Calu3 (cell line): ENCODE measurements around the gene STYXL1. TPM values are rescaled to one million over a fixed set of nuclear protein-coding genes. Genes with fewer than 3 reads are reported as not detected.

ENCODE experiments used
- BruUV-seq: library from RNA; stranded (reverse); fragments of 400-500 nt; replicated peaks from 2 replicates; lab custom pipeline; 2021; lab: Mats Ljungman, UMichigan
- CTCF ChIA-PET: fragments of 300-600 bp; sonication (Branson Sonifier 250); formaldehyde crosslinking; loops from one replicate; lab custom pipeline; 2022; ENCODE audit warnings: antibody characterized with exemption; lab: Charles Lee
- DNase-seq: peaks from one replicate; pipeline ENCODE4 v3.0.0; 2022
- H3K27ac Mint-ChIP-seq: one replicate; pipeline ENCODE4 v1.8.0; 2022; ENCODE audit warnings: mixed read lengths; ENCODE audit not compliant: unreplicated experiment
- H3K27me3 Mint-ChIP-seq: one replicate; pipeline ENCODE4 v1.8.0; 2022; ENCODE audit warnings: mixed read lengths; ENCODE audit not compliant: unreplicated experiment
- H3K36me3 Mint-ChIP-seq: one replicate; pipeline ENCODE4 v1.8.0; 2022; ENCODE audit warnings: mild to moderate bottlenecking, moderate library complexity, mixed read lengths; ENCODE audit not compliant: insufficient read depth, unreplicated experiment
- H3K4me1 Mint-ChIP-seq: one replicate; pipeline ENCODE4 v1.8.0; 2022; ENCODE audit warnings: mild to moderate bottlenecking, low read depth, mixed read lengths; ENCODE audit not compliant: unreplicated experiment
- H3K4me3 Mint-ChIP-seq: one replicate; pipeline ENCODE4 v1.8.0; 2022; ENCODE audit warnings: mild to moderate bottlenecking, low read depth, moderate library complexity, mixed read lengths; ENCODE audit not compliant: unreplicated experiment
- H3K9me3 Mint-ChIP-seq: one replicate; pipeline ENCODE4 v1.8.0; 2022; ENCODE audit warnings: low read depth, mixed read lengths; ENCODE audit not compliant: unreplicated experiment
- CTCF ChIP-seq: fragments of 200-600 bp; IDR thresholded peaks from one replicate; pipeline ENCODE4 v1.8.0; 2022; ENCODE audit warnings: antibody characterized with exemption; ENCODE audit not compliant: unreplicated experiment
- intact Hi-C: fragments of 100-400 bp; cut with micrococcal nuclease; formaldehyde crosslinking; loops from one replicate; pipeline ENCODE4 v1.10.0; 2022; ENCODE audit not compliant: unreplicated experiment
- total RNA-seq: library from RNA; stranded (reverse); gene quantifications from 2 replicates; pipeline ENCODE4 v1.2.3, GENCODE V29; 2022

STYXL1 gene
- total RNA-seq, 1 experiment from 2014 or later, result 39.9 TPM

DNA sequence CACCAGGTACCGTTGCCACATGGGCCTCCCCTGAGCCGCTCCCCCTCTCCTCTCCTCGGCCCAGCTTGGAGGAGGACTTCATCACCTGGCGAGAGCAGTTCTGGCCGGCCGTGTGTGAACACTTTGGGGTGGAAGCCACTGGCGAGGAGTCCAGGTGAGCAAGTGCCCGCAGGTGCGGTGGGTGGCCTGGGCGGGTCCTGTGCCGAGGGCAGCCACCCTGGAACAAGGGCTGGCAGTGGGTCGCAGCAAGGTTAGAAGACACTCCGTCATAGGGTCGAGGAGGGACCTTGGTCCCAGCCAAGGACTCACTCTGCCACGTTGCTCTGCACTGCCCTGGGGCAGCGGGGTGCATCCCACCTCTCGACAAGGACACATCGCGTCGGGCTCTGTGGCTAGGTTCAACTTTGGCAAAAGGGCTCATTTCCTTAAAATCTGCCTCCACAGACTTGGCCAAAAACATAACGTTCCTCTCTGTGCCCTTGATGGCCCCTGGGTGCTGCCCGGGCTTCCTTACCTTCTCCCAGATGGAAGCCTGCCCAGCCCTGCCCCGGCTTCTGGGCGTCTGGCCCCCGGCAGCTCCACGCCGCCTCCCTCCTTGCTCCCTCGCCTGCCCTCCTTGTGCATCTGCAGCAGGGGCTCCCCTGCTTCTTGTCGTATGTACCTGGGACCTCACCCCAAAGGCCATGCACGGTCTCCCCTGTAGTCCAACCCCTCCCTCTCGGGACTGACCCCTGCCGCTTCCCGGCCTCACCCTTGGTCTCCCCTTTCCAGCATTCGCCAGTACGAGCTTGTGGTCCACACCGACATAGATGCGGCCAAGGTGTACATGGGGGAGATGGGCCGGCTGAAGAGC is 66.1 kb downstream of the STYXL1 start:
- no peak overlapping the region for H3K27ac Mint-ChIP-seq
- H3K9me3 Mint-ChIP-seq, result no peaks in the 10 kb centered on the region
- no TSS peak for BruUV-seq
- no peak for TF ChIP-seq CTCF
- H3K4me1 Mint-ChIP-seq, result peaks cover 8% of the 10 kb centered on the region
- H3K27me3 Mint-ChIP-seq, result no peaks in the 10 kb centered on the region
- H3K36me3 Mint-ChIP-seq, result peaks cover 23% of the 10 kb centered on the region
- CTCF ChIA-PET, result no interaction called here
- intact Hi-C loops, result no loop called here
- no peak for DNase-seq
- peak overlapping the region; percentile 26 for H3K4me3 Mint-ChIP-seq

DNA sequence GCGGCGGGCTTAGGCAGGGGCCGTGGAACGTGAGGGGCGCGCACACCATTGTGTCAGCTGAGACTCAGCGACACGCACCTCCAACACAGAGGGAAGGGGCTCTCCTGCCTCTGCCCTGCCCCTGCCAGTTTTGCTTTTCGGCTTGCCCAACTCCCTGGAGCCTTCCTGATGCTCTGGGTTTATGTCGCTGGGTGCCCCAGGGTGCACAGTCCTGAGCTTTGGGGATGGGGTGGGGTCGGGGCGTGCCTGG is 66.7 kb downstream of the STYXL1 start:
- no peaks in the 10 kb centered on the region for H3K9me3 Mint-ChIP-seq
- BruUV-seq, result no TSS peak
- CTCF ChIA-PET, result no interaction called here
- H3K4me3 Mint-ChIP-seq, result no peak overlapping the region
- peaks cover 8% of the 10 kb centered on the region for H3K4me1 Mint-ChIP-seq
- no peak for TF ChIP-seq CTCF
- intact Hi-C loops, result no loop called here
- H3K27ac Mint-ChIP-seq, result no peak overlapping the region
- H3K27me3 Mint-ChIP-seq, result no peaks in the 10 kb centered on the region
- no peak for DNase-seq
- peaks cover 23% of the 10 kb centered on the region for H3K36me3 Mint-ChIP-seq

DNA sequence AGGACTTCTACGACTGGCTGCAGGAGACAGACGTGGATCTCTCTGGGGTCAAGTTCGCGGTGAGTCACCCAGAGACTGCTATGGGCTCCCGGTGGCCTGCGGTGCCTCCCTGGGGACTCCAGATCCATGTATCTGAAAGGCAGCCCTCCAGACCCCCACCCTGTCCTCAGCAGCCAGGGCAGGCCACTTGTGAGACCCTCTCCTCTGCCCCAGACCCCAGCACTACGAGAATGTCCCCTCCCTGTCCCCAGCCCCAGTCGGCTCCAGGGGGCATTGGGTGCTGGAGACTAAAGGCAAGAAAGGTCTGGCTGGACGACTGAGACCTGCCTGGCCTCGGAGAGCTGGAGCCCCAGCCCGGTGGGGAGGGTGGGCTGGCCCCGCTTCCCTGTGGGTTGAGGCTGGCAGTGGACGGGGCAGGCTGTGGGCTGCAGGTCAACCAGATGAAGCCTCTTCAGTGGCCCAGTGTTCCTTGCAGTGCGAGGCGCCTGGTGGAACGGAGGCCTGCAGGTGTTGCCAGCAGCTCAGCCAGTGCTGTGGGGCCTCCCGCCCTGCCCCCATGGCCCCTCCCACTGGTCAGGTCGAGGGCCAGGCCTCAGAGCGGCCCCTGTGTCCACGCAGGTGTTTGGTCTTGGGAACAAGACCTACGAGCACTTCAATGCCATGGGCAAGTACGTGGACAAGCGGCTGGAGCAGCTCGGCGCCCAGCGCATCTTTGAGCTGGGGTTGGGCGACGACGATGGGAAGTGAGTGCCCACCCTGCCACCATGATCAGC is 67.2 kb downstream of the STYXL1 start:
- BruUV-seq, result no TSS peak
- H3K27me3 Mint-ChIP-seq, result no peaks in the 10 kb centered on the region
- no peaks in the 10 kb centered on the region for H3K9me3 Mint-ChIP-seq
- H3K4me1 Mint-ChIP-seq, result peaks cover 8% of the 10 kb centered on the region
- peaks cover 21% of the 10 kb centered on the region for H3K36me3 Mint-ChIP-seq
- intact Hi-C loops, result no loop called here
- TF ChIP-seq CTCF, result no peak
- H3K27ac Mint-ChIP-seq, result peak overlapping the region; percentile 47
- no peak overlapping the region for H3K4me3 Mint-ChIP-seq
- no peak for DNase-seq
- CTCF ChIA-PET, result no interaction called here

GRCh38 chr7:75979759-75980429 is 67.9 kb downstream of the STYXL1 start:
- peaks cover 14% of the 10 kb centered on the region for H3K36me3 Mint-ChIP-seq
- no peak overlapping the region for H3K4me3 Mint-ChIP-seq
- intact Hi-C loops, result no loop called here
- peaks cover 8% of the 10 kb centered on the region for H3K4me1 Mint-ChIP-seq
- CTCF ChIA-PET, result interaction anchor here (0.6 kb wide), 1 partner anchor 19 kb away, joined by 4 read pairs; no protein-coding TSS in a partner anchor
- BruUV-seq, result no TSS peak
- H3K9me3 Mint-ChIP-seq, result no peaks in the 10 kb centered on the region
- peak overlapping the region; percentile 47 for H3K27ac Mint-ChIP-seq
- DNase-seq, result no peak
- no peak for TF ChIP-seq CTCF
- H3K27me3 Mint-ChIP-seq, result no peaks in the 10 kb centered on the region
